Naive B cell (primary cell): ENCODE data around the gene KCTD20. TPM values are rescaled to one million over a fixed set of nuclear protein-coding genes. Genes with fewer than 3 reads are reported as not detected.

ENCODE experiments used
- ATAC-seq, 2 donors: fragments of 150-1000 bp; cut with Tn5 transposase; 2 replicates each; pipeline ENCODE4 v1.10.0; 2021; ENCODE audit warnings: low read depth in 2 of 2, mild to moderate bottlenecking in 2 of 2, moderate library complexity in 2 of 2
- DNase-seq: peaks from one replicate; pipeline ENCODE4 v3.0.0; 2022
- H3K27ac Mint-ChIP-seq, 6 donors: one replicate each; pipeline ENCODE4 v1.8.0; 2020 to 2022; ENCODE audit warnings: mild to moderate bottlenecking in 6 of 6, mixed read lengths in 6 of 6, moderate library complexity in 5 of 6, inconsistent platforms in 2 of 6
- H3K27me3 Mint-ChIP-seq, 3 donors: one replicate each; pipeline ENCODE4 v1.8.0; 2021 to 2022; ENCODE audit warnings: mixed read lengths in 3 of 3, mild to moderate bottlenecking in 1 of 3
- H3K36me3 Mint-ChIP-seq, 2 donors: one replicate each; pipeline ENCODE4 v1.8.0; 2020 to 2022; ENCODE audit warnings: mixed read lengths in 2 of 2, inconsistent platforms in 1 of 2, mild to moderate bottlenecking in 1 of 2
- H3K4me1 Mint-ChIP-seq, 3 donors: one replicate each; pipeline ENCODE4 v1.8.0; 2020 to 2022; ENCODE audit warnings: mixed read lengths in 3 of 3, inconsistent platforms in 1 of 3, mild to moderate bottlenecking in 1 of 3, moderate library complexity in 1 of 3
- H3K4me3 Mint-ChIP-seq, 8 donors: one replicate each; pipeline ENCODE4 v1.8.0; 2020 to 2022; ENCODE audit warnings: mild to moderate bottlenecking in 8 of 8, mixed read lengths in 8 of 8, moderate library complexity in 8 of 8, inconsistent platforms in 2 of 8
- H3K9me3 Mint-ChIP-seq, 7 donors: one replicate each; pipeline ENCODE4 v1.8.0; 2020 to 2022; ENCODE audit warnings: mixed read lengths in 7 of 7, mild to moderate bottlenecking in 5 of 7, inconsistent platforms in 2 of 7, moderate library complexity in 1 of 7
- polyA plus RNA-seq, 6 donors: library from polyadenylated mRNA; unstranded; fragments of 300-500 nt; fragmentation: Illumina TruSeq; gene quantifications; one replicate each; pipeline ENCODE4 v1.2.3, GENCODE V29; 2021; ENCODE audit warnings: low read depth in 6 of 6

Gene KCTD20
- polyA plus RNA-seq, 6 donors from 2014 or later = 44.3 to 57.7 (median 52.0) TPM

GRCh38 chr6:36489426-36489825, 46.6 kb downstream of the KCTD20 start:
- DNase-seq (no peak), ATAC-seq (no peak)
- peaks cover 14 to 33% of the 10 kb centered on the region in 2 donors for H3K36me3 Mint-ChIP-seq
- H3K27ac Mint-ChIP-seq = no peak overlapping the region
- H3K4me1 Mint-ChIP-seq = peaks cover 0 to 9% (median 0%) of the 10 kb centered on the region in 3 donors
- no peak overlapping the region for H3K4me3 Mint-ChIP-seq
- no peaks in the 10 kb centered on the region for H3K9me3 Mint-ChIP-seq
- H3K27me3 Mint-ChIP-seq = no peaks in the 10 kb centered on the region

DNA sequence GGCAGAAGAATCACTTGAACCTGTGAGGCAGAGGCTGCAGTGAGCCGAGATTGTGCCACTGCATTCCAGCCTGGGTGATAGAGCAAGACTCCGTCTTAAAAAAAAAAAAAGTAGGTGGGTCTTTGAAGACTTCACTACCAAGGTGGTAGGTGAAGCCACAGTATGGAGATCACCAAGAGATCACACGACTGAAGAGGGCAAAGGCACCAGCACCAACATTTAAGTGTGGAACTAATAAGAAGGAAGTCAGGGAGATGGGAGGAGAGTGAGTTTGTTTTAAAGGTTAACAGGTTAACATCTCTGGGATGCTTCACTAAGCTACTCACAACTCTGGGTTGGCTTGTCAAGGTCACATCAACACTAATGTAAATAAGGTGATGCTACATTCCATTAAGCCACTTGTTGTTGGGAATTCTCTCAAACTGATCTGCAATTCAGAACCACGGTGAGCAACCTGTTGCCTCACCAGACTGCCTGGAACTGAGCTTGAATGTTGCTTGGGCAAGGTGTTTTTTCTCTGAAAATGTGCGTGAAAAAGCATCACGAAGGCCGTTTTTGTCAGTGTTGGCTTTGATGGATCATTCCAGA, 48.7 kb downstream of the KCTD20 start:
- no peak for ATAC-seq
- Mint-ChIP-seq H3K36me3 (peaks cover 13 to 18% of the 10 kb centered on the region in 2 donors), H3K4me3 (no peak overlapping the region), H3K4me1 (peaks cover 0 to 4% (median 0%) of the 10 kb centered on the region in 3 donors), H3K27me3 (no peaks in the 10 kb centered on the region), H3K27ac (peak overlapping the region in 1 of 6 donors; percentile 16), H3K9me3 (no peaks in the 10 kb centered on the region)
- DNase-seq = no peak

DNA sequence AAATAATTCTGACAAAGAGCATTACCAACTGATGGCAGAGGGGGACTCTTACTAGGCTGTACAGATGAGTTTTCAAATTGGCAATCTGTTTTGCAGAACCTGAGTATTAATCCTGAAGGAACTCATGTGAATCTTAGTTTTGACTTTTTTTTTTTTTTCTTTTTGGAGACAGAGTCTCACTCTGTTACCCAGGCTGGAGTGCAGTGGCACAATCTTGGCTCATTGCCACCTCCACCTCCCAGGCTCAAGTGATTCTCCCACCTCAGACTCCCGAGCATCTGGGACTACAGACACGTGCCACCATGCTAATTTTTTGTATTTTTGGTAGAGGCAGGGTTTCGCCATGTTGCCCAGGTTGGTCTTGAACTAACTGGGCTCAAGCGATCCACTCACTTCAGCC, 49.3 kb downstream of the KCTD20 start:
- Mint-ChIP-seq H3K27ac (peak overlapping the region in 3 of 6 donors; percentile 58 to 68 (median 67)), H3K4me1 (peaks cover 0 to 5% (median under 1%) of the 10 kb centered on the region in 3 donors), H3K36me3 (peaks cover 12 to 17% of the 10 kb centered on the region in 2 donors), H3K4me3 (no peak overlapping the region), H3K9me3 (no peaks in the 10 kb centered on the region), H3K27me3 (no peaks in the 10 kb centered on the region)
- ATAC-seq (no peak), DNase-seq (no peak)

GRCh38 chr6:36492621-36493020, 49.8 kb downstream of the KCTD20 start:
- no peak for DNase-seq
- ATAC-seq = no peak
- H3K36me3 Mint-ChIP-seq = peaks cover 17 to 22% of the 10 kb centered on the region in 2 donors
- H3K27me3 Mint-ChIP-seq = no peaks in the 10 kb centered on the region
- no peaks in the 10 kb centered on the region for H3K9me3 Mint-ChIP-seq
- H3K4me1 Mint-ChIP-seq = peaks cover 0 to 8% (median 5%) of the 10 kb centered on the region in 3 donors
- peak overlapping the region in 1 of 6 donors; percentile 8 for H3K27ac Mint-ChIP-seq
- no peak overlapping the region for H3K4me3 Mint-ChIP-seq

DNA sequence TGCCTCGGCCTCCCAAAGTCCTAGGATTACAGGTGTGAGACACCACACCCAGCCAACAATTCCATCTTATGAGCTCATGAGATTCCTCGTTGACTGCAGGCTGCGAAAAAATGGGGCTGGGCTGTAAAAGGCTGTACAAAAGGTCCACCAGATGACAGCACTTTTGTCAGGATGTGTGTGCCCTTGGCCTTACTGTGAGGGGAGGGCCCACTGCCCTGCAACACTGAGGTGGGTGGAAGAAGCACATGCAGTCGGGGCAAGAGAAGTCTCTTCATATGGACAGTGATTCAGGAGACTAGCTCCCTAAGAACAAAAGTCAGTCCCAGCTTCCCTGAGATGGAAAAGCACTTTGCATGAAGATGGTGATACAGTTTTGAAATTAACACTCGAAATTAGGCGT, 50.5 kb downstream of the KCTD20 start:
- H3K36me3 Mint-ChIP-seq = peaks cover 18 to 22% of the 10 kb centered on the region in 2 donors
- no peaks in the 10 kb centered on the region for H3K27me3 Mint-ChIP-seq
- H3K9me3 Mint-ChIP-seq = no peaks in the 10 kb centered on the region
- peaks cover 0 to 8% (median 5%) of the 10 kb centered on the region in 3 donors for H3K4me1 Mint-ChIP-seq
- H3K4me3 Mint-ChIP-seq = no peak overlapping the region
- peak overlapping the region in 3 of 6 donors; percentile 3 to 70 (median 47) for H3K27ac Mint-ChIP-seq
- no peak for DNase-seq
- no peak for ATAC-seq

- Mint-ChIP-seq H3K27ac (peak overlapping the region in 3 of 6 donors; percentile 3 to 70 (median 47)), H3K4me1 (peaks cover 0 to 8% (median 5%) of the 10 kb centered on the region in 3 donors), H3K36me3 (peaks cover 19 to 22% of the 10 kb centered on the region in 2 donors), H3K9me3 (no peaks in the 10 kb centered on the region), H3K27me3 (no peaks in the 10 kb centered on the region), H3K4me3 (no peak overlapping the region)
- no peak for DNase-seq
- ATAC-seq = no peak
Measured at GRCh38 chr6:36493859-36494258, 51.1 kb downstream of the KCTD20 start.

DNA sequence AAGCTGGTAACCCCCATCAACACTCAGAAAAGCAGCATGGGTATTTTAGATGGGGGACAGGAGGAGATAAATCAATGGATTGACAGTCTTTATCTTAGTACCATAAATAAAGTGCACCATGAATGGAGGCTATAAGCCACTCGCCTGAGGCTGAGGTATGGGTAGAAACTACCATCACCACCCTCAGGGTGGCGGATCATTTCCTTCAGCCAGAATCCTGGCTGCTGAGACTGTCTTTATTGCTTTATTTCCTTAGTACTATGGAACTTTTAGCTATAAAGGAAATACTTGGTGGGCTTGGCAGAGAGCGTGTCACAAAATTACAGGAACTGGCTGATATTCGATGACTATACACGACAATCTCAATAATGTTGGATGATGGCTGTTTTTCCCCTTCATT, 52.3 kb downstream of the KCTD20 start:
- Mint-ChIP-seq H3K4me3 (no peak overlapping the region), H3K36me3 (peaks cover 22 to 24% of the 10 kb centered on the region in 2 donors)

DNA sequence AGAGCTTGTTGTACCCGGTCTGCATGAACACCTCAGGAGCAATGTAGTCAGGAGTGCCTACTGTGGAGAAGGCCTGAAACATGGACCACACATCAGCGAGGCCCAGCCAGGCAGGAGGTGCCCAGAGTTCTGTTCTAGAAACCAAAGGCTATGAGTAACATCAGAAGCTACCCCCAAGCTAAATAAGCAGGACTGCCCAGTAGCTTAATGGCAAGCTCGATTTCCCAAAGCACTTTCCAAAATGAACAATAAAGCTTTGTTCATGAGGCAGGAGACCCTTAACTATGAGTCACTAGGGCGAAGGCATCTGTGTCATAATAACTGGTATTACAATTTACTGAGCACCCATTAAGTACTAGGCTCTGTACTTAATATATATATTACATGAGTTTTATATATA, 57.1 kb downstream of the KCTD20 start:
- no peak for DNase-seq
- Mint-ChIP-seq H3K27me3 (no peaks in the 10 kb centered on the region), H3K9me3 (no peaks in the 10 kb centered on the region), H3K4me3 (no peak overlapping the region), H3K36me3 (peaks cover 8 to 30% of the 10 kb centered on the region in 2 donors), H3K27ac (no peak overlapping the region), H3K4me1 (peaks cover 2 to 5% (median 4%) of the 10 kb centered on the region in 3 donors)
- ATAC-seq = no peak

More for the DNA sequence above, 52.3 kb downstream of the KCTD20 start:
- Mint-ChIP-seq H3K4me1 (peaks cover 2 to 8% (median 5%) of the 10 kb centered on the region in 3 donors), H3K27me3 (no peaks in the 10 kb centered on the region), H3K9me3 (no peaks in the 10 kb centered on the region), H3K27ac (no peak overlapping the region)
- no peak for DNase-seq
- ATAC-seq = no peak

DNA sequence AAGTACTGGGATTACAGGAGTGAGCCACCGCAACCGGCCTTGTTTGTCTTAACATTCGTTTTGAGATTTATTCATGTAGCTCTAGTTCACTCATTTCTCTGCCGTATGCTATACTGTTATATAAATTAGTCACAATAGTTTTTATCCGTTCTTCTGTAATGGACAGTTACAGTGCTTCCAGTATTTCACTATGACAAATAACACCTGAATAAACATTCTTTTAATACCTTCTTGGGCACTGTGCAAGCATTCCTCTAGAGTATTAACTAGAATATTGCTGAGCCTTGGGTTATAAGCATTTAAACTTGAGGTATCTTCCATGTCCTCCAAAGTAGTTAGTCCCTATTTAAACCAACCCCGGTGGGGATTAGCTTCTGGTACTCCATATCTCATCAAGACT, 58.9 kb downstream of the KCTD20 start:
- peaks cover 8 to 30% of the 10 kb centered on the region in 2 donors for H3K36me3 Mint-ChIP-seq
- no peak for DNase-seq
- no peak overlapping the region for H3K4me3 Mint-ChIP-seq
- H3K9me3 Mint-ChIP-seq = no peaks in the 10 kb centered on the region
- no peak overlapping the region for H3K27ac Mint-ChIP-seq
- peaks cover 2 to 5% (median 4%) of the 10 kb centered on the region in 3 donors for H3K4me1 Mint-ChIP-seq
- H3K27me3 Mint-ChIP-seq = no peaks in the 10 kb centered on the region
- no peak for ATAC-seq

GRCh38 chr6:36504181-36504580, 61.4 kb downstream of the KCTD20 start:
- H3K9me3 Mint-ChIP-seq = no peaks in the 10 kb centered on the region
- no peaks in the 10 kb centered on the region for H3K27me3 Mint-ChIP-seq
- no peak for ATAC-seq
- peak overlapping the region in 2 of 6 donors; percentile 13 to 91 for H3K27ac Mint-ChIP-seq
- H3K4me1 Mint-ChIP-seq = peaks cover 0 to under 1% (median 0%) of the 10 kb centered on the region in 3 donors
- DNase-seq = no peak
- peaks cover 0 to 23% of the 10 kb centered on the region in 2 donors for H3K36me3 Mint-ChIP-seq
- H3K4me3 Mint-ChIP-seq = no peak overlapping the region

GRCh38 chr6:36504982-36505381, 62.2 kb downstream of the KCTD20 start:
- no peak for DNase-seq
- Mint-ChIP-seq H3K36me3 (peaks cover 0 to 21% of the 10 kb centered on the region in 2 donors), H3K27ac (peak overlapping the region in 1 of 6 donors; percentile 2), H3K4me3 (no peak overlapping the region), H3K27me3 (no peaks in the 10 kb centered on the region), H3K9me3 (no peaks in the 10 kb centered on the region), H3K4me1 (no peaks in the 10 kb centered on the region)
- no peak for ATAC-seq

GRCh38 chr6:36505744-36506534, 63.1 kb downstream of the KCTD20 start:
- H3K27ac Mint-ChIP-seq = no peak overlapping the region
- peaks cover 0 to 21% of the 10 kb centered on the region in 2 donors for H3K36me3 Mint-ChIP-seq
- DNase-seq (no peak), ATAC-seq (no peak)
- no peaks in the 10 kb centered on the region for H3K4me1 Mint-ChIP-seq
- H3K4me3 Mint-ChIP-seq = no peak overlapping the region
- no peaks in the 10 kb centered on the region for H3K27me3 Mint-ChIP-seq
- no peaks in the 10 kb centered on the region for H3K9me3 Mint-ChIP-seq

GRCh38 chr6:36506611-36507010, 63.8 kb downstream of the KCTD20 start:
- H3K36me3 Mint-ChIP-seq = peaks cover 0 to 21% of the 10 kb centered on the region in 2 donors
- no peak overlapping the region for H3K4me3 Mint-ChIP-seq
- H3K9me3 Mint-ChIP-seq = no peaks in the 10 kb centered on the region
- ATAC-seq (no peak), DNase-seq (no peak)
- no peaks in the 10 kb centered on the region for H3K4me1 Mint-ChIP-seq
- H3K27ac Mint-ChIP-seq = peak overlapping the region in 1 of 6 donors; percentile 53
- no peaks in the 10 kb centered on the region for H3K27me3 Mint-ChIP-seq

DNA sequence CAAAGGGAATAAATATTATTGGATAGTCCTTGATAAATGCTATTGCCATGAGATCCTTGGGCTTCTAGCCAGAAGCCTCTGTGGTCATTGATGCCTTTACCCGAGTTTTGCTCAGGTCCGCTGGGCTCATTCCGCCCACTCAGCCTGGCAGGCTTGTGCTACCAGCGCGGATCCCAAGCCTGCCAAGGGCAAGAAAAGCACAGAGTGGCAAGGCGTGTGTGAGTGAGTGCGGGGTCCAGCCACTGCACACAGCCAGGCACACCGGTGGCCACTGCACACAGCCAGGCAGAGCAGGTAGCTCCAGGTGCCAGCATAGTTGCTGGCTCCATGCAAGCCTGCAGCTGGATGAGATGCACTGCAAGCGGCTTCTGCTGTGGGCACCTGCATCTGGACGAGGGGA, 65.7 kb downstream of the KCTD20 start:
- DNase-seq = no peak
- Mint-ChIP-seq H3K9me3 (no peaks in the 10 kb centered on the region), H3K27me3 (no peaks in the 10 kb centered on the region), H3K36me3 (peaks cover 7 to 19% of the 10 kb centered on the region in 2 donors), H3K27ac (no peak overlapping the region), H3K4me3 (no peak overlapping the region), H3K4me1 (peaks cover 0 to 3% (median 0%) of the 10 kb centered on the region in 3 donors)
- no peak for ATAC-seq
